Measurements from ENCODE around the gene LTB. TPM values are rescaled to one million over a fixed set of nuclear protein-coding genes. Genes with fewer than 3 reads are reported as not detected.

The LTB gene
- total RNA-seq, 1 experiment from 2014 or later = not detected

DNA sequence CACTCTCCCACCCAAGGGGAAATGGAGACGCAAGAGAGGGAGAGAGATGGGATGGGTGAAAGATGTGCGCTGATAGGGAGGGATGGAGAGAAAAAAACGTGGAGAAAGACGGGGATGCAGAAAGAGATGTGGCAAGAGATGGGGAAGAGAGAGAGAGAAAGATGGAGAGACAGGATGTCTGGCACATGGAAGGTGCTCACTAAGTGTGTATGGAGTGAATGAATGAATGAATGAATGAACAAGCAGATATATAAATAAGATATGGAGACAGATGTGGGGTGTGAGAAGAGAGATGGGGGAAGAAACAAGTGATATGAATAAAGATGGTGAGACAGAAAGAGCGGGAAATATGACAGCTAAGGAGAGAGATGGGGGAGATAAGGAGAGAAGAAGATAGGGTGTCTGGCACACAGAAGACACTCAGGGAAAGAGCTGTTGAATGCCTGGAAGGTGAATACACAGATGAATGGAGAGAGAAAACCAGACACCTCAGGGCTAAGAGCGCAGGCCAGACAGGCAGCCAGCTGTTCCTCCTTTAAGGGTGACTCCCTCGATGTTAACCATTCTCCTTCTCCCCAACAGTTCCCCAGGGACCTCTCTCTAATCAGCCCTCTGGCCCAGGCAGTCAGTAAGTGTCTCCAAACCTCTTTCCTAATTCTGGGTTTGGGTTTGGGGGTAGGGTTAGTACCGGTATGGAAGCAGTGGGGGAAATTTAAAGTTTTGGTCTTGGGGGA lies 6.1 kb downstream of the LTB start:
- no peaks in the 10 kb centered on the region for H3K9me3 ChIP-seq (ENCODE audit: low read depth, low read length, poor library complexity, severe bottlenecking)
- no peaks in the 10 kb centered on the region for H3K27me3 ChIP-seq (replicated peaks; ENCODE audit: insufficient read depth, low read depth, low read length, poor library complexity)
- intact Hi-C loops (cut with micrococcal nuclease; ENCODE audit: unreplicated experiment) = no loop called here
- peaks cover 5% of the 10 kb centered on the region for H3K4me1 ChIP-seq (ENCODE audit: insufficient read depth, low read length, poor library complexity, severe bottlenecking)
- no peak overlapping the region for H3K4me3 ChIP-seq (ENCODE audit: low read depth, low read length, poor library complexity, severe bottlenecking)
- no peaks in the 10 kb centered on the region for H3K36me3 ChIP-seq (ENCODE audit: insufficient read depth, low read length, poor library complexity, severe bottlenecking)
- no TSS peak for BruUV-seq (replicated peaks)
- CTCF ChIA-PET = no interaction called here
- H3K27ac ChIP-seq (ENCODE audit: low read depth, low read length, poor library complexity, severe bottlenecking) = no peak overlapping the region
- peak; percentile 45 for DNase-seq (ENCODE audit: low spot score)
- TF ChIP-seq, protein P1, sequence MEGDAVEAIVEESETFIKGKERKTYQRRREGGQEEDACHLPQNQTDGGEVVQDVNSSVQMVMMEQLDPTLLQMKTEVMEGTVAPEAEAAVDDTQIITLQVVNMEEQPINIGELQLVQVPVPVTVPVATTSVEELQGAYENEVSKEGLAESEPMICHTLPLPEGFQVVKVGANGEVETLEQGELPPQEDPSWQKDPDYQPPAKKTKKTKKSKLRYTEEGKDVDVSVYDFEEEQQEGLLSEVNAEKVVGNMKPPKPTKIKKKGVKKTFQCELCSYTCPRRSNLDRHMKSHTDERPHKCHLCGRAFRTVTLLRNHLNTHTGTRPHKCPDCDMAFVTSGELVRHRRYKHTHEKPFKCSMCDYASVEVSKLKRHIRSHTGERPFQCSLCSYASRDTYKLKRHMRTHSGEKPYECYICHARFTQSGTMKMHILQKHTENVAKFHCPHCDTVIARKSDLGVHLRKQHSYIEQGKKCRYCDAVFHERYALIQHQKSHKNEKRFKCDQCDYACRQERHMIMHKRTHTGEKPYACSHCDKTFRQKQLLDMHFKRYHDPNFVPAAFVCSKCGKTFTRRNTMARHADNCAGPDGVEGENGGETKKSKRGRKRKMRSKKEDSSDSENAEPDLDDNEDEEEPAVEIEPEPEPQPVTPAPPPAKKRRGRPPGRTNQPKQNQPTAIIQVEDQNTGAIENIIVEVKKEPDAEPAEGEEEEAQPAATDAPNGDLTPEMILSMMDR (conservative IDR thresholded peaks at IDR 0.05; ENCODE audit: low read depth, low read length) = no peak
- no peak for TF ChIP-seq EZH2 (IDR thresholded peaks at IDR 0.05; ENCODE audit: borderline replicate concordance, low read depth, low read length, poor library complexity, severe bottlenecking)
- POLR2A ChIA-PET (ENCODE audit: low non-redundant PET) = no interaction called here

DNA sequence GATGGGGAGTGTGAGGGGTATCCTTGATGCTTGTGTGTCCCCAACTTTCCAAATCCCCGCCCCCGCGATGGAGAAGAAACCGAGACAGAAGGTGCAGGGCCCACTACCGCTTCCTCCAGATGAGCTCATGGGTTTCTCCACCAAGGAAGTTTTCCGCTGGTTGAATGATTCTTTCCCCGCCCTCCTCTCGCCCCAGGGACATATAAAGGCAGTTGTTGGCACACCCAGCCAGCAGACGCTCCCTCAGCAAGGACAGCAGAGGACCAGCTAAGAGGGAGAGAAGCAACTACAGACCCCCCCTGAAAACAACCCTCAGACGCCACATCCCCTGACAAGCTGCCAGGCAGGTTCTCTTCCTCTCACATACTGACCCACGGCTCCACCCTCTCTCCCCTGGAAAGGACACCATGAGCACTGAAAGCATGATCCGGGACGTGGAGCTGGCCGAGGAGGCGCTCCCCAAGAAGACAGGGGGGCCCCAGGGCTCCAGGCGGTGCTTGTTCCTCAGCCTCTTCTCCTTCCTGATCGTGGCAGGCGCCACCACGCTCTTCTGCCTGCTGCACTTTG lies 6.8 kb downstream of the LTB start, which contains the start of gene TNF:
Gene TNF, plus strand, starts transcription at position 231 of the 567 bp plus-strand sequence. Its CDS starts 177 bp downstream, at position 408.
- Histone ChIP-seq H3K9me3 (ENCODE audit: low read depth, low read length, poor library complexity, severe bottlenecking) (no peaks in the 10 kb centered on the region), H3K27ac (ENCODE audit: low read depth, low read length, poor library complexity, severe bottlenecking) (no peak within 1 kb of the TSS), H3K4me1 (ENCODE audit: insufficient read depth, low read length, poor library complexity, severe bottlenecking) (peaks cover 5% of the 10 kb centered on the region), H3K4me3 (ENCODE audit: low read depth, low read length, poor library complexity, severe bottlenecking) (no peak within 1 kb of the TSS), H3K27me3 (replicated peaks; ENCODE audit: insufficient read depth, low read depth, low read length, poor library complexity) (no peaks in the 10 kb centered on the region), H3K36me3 (ENCODE audit: insufficient read depth, low read length, poor library complexity, severe bottlenecking) (no peaks in the 10 kb centered on the region)
- TF ChIP-seq, protein P1 (conservative IDR thresholded peaks at IDR 0.05; ENCODE audit: low read depth, low read length) = no peak
- no peak for TF ChIP-seq EZH2 (IDR thresholded peaks at IDR 0.05; ENCODE audit: borderline replicate concordance, low read depth, low read length, poor library complexity, severe bottlenecking)
- peak; percentile 44 for DNase-seq (ENCODE audit: low spot score)
- ChIA-PET POLR2A (ENCODE audit: low non-redundant PET) (no interaction called here), CTCF (no interaction called here)
- BruUV-seq (replicated peaks) = no TSS peak
- intact Hi-C loops (cut with micrococcal nuclease; ENCODE audit: unreplicated experiment) = no loop called here

- H3K9me3 ChIP-seq (ENCODE audit: low read depth, low read length, poor library complexity, severe bottlenecking) = no peaks in the 10 kb centered on the region
- no peak for DNase-seq (ENCODE audit: low spot score)
- BruUV-seq (replicated peaks) = no TSS peak
- no peak overlapping the region for H3K4me3 ChIP-seq (ENCODE audit: low read depth, low read length, poor library complexity, severe bottlenecking)
- no peak overlapping the region for H3K27ac ChIP-seq (ENCODE audit: low read depth, low read length, poor library complexity, severe bottlenecking)
- POLR2A ChIA-PET (ENCODE audit: low non-redundant PET) = no interaction called here
- intact Hi-C loops (cut with micrococcal nuclease; ENCODE audit: unreplicated experiment) = no loop called here
- peaks cover 5% of the 10 kb centered on the region for H3K4me1 ChIP-seq (ENCODE audit: insufficient read depth, low read length, poor library complexity, severe bottlenecking)
- CTCF ChIA-PET = no interaction called here
- TF ChIP-seq, protein P1 (conservative IDR thresholded peaks at IDR 0.05; ENCODE audit: low read depth, low read length) = no peak
- TF ChIP-seq EZH2 (IDR thresholded peaks at IDR 0.05; ENCODE audit: borderline replicate concordance, low read depth, low read length, poor library complexity, severe bottlenecking) = no peak
- no peaks in the 10 kb centered on the region for H3K36me3 ChIP-seq (ENCODE audit: insufficient read depth, low read length, poor library complexity, severe bottlenecking)
- H3K27me3 ChIP-seq (replicated peaks; ENCODE audit: insufficient read depth, low read depth, low read length, poor library complexity) = no peaks in the 10 kb centered on the region
Measured at GRCh38 chr6:31574106-31575061, 7.8 kb downstream of the LTB start.

Data from A673 (cell line).